ENCODE results near the gene CPNE4.

CPNE4 gene

DNA sequence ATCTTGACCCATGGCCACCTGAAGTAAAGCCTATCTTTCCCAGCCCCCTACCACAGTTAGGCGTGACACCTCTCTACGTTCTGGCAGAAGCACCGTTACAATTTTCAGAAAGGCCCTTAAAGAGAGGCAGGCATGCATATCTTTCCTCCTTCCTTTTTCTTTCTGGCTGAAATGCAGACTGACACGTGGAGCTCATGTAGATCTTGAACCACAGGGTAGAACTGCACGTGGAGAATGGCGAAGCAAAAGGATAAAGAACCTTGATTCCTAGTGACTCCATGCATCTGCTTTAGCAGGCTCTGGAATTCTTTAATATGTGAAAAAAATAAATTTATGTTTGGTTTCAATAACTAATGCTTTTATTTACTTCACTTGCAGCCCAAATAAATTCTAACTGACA is 166.6 kb downstream of the CPNE4 start:
- no peak for DNase-seq

DNA sequence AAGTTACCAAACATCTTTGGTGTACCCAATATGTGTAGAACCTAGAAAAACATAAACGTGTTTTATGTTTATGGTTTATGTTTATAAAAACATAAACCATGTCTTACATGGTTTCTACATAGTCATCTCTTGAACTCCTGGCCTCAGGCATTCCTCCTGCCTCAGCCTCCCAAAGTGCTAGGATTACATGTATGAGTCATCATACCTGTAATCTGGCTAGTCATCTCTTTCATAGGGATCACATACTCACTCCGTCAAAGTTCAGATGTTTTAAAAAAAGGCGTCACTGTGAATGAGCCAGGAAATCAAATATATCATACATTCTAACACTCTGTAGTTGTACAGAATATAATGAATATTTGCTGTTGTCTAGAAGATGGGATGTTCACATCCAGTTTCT is 178.6 kb downstream of the CPNE4 start:
- DNase-seq = no peak

DNA sequence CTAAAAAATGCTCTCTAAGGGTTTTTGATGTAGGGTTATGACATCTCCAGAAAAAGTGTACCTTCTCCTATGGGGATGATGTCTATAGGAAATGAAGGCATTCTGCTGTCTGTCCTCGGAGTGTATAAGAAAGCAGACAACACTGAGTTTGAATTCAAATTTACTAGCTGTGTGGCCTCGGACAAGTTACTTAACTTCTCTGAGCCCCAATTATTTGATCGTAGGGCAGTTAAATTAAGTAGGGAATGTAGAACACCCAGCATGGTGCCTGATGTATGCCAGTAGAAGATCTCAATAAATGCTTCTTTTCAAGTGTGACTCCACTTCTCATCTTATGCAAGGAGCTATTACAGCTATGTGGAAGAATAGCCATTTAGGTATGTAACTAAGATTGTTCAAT is 184.6 kb downstream of the CPNE4 start:
- no peak for DNase-seq

DNA sequence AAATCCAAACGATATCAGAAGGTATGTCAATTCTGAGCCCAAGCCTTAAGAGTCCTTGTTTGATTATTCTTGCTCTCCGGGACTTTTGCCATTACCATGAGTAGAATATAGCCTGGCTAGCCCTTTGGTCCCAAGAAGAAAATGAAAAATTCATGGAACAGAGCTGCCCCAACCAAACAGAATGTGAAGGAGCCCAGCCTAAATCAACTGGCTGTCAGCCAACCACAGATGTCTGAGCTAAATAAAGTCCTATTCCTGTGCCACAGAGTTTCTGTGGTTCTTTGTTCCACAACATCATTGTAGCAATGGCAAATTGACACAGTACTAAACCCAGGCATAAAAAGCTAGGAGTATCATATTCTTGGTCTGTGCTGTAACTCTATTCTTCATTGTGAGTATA is 185.2 kb downstream of the CPNE4 start:
- no peak for DNase-seq

DNA sequence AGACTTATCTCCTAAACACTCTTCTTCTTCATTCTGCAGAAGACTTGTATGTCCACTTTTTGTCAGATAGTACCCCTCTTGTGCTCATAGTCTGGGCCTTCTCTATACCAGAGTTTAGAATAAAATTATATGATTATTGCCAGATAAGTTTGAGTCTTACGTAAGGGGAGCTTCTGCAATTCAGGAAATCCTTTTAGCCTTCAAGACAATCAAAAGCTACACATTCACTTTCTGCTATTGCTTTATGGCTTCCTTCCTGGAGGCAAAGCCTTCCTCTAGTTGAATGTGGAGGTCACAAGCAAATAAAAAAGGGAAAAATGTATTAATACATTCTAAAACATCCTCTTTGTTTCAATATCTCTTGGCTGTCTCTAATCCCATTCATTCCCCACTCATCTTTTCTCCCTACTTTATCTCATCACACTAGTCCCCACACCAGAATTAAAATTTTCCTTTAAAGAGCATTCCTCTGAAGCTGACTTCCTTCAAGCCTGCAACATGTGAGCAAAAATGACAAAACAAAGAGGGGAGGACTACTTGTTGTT is 186.8 kb downstream of the CPNE4 start:
- no peak for DNase-seq

DNA sequence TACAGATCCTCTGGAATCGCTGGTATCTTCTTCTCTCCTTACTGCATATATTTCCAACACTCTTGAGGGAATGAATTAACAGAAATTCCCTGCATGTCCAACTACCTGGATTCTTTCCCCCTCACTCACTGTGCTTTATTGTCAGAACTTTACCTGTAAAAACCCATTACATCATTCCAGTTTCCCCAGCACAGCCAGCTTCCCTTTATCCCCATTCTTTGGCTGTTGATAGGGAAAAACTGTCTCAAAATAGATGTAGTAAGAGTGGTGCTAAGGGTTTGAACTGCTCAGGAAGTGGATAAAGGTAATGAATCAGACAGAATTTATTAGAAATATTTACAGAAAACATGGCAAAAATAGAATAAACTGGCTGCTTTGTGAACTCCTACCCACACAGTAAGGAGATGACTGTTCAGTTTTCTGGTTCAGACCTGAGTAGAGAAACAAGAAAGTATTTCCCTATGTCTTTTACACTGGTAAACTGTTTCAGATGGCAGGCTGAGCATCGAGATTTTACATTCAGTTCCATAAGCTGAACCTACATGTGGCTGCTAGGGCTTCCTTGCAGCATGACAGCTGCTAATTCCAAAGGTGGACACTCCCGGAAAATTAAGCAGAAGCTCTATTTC is 188.4 kb downstream of the CPNE4 start:
- no peak for DNase-seq

DNA sequence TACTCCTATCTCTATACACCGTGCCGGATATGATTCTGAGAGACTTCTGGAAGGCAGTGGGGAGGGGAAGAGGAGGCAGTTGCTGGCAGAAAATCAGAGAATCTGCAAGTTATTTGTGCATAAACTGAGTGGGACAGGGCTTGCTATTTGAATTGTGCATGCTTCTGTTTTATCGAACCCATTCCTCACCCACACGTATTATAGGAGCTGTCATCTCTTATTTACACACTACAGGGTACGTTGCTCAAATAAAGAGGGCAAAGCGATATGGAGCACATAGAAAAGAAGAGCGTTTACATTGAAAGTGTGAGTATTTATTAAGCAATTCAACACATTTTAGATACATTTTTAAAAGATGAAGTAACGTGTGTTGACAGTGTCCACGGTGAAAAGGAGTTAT is 191.6 kb downstream of the CPNE4 start:
- DNase-seq = no peak

DNA sequence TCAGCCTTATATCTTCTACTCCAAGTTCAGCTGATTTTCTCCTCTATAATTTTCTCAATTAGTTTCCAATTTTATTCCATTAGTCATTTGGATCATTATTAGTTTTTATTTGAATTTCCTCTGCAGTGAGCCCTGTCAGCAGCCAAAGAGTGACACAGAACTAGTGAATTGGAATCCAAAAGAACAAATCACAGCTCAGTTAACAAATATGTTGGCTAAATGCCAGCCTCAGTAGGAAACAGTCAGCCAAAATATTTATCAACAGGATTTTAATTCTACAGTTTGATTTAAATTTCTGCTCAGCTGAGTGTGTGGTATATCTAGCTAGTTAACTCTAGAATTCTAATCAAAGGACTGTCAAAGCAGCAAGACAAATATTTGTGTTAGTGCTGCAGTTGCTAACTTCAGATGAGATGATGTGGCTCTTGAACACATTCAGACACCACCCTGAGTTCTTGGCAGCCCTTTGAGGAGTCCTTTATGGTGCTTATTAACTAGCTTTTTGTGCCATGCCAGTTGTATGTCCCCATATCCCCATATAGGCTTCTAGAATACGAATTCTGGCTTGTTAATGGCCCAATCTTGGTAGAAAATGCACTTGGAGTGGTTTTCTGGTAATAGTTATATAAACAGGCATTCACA is 194.5 kb downstream of the CPNE4 start:
- no peak for DNase-seq

DNA sequence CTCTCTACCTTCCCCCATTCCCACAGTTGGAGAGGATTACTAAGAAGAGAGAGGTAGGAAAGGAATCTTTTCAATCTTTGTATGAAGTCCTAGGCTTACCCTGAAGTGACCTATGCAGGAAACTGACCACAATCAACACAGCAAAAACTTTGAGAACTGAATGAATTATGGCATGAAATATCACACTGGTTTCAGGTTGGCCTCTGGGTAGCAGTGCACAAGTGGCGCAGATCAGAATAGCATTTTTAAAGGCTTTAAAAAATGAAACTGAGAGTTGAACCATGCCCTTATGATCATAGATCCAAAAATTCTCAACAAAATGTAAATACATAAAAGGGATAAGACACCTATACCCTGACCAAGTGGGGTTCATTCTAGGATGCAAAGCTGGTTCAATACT is 198.9 kb downstream of the CPNE4 start:
- DNase-seq = no peak

DNA sequence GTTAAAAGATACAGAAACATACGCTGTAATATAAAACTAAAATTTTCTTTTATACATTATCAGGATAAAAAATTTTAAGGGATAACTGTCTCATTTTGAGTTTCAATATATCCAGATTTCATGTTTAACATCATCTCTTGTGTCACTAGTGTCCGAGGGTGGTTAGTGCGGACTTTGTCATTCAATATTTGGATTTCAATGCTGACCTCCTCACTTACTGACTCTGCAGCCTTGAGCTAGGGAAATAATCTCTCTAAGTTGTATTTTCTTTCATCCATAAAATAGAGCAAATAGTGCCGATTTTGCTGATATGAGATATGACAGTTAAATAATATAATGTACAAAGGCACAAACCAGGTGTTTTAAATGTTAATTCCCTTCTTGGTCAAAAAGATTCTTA is 203.2 kb downstream of the CPNE4 start:
- DNase-seq = no peak

DNA sequence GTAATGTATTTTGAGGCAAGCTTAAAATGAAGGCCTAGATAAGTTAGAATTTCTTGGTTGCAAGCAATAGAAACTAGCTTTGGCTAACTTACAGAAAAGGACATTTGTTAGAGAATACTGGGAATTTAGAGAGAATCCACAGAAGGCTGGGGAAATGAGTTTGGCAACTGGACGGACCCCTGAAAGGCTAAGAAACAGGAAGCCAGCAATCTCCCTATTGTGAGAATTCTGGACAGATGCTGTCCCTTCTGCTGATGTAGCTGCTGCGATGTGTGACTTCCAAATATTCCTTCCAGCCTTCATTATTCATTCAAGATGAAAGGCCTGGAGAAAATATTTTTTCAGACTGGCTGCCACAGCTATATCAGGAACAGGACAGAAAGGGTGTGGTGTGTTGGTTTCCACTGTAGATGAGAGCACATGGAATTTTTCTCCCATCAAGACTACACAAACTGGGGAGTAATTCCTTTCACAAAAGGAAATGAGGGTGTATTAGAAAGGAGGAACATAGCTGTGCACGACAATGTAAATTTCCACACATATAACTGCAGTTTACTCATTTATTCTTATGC is 213.5 kb downstream of the CPNE4 start:
- DNase-seq = no peak

DNA sequence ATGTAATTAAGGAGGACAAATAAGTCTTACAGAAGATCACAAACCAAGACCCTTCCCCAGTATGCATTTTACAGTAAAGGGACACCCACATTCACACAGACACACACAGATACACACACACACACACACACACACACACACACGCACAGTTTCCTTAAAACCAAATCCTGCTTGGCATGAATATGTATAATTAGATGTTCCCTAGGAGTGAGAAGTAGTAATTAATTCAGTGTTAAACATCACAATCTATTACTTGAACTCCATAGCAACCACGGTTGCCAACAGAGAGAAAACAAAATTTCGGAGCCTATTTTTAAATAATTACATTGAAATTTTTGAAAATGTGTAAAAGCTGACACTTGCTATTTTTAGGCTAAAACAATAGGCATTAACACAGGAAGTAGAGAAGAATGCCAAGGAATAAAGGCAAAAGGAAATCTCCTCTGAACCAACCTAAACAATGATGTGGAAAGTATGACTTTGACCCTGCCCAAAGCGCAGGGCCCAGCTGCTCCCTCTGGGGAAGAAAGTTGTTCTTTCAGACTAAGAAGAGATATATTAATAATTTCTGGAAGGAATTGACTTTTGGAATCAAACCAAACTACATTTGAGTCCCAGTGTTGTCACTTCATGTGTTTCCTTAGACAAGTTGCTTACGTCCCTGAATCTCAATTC is 215.3 kb downstream of the CPNE4 start:
- DNase-seq = no peak

DNA sequence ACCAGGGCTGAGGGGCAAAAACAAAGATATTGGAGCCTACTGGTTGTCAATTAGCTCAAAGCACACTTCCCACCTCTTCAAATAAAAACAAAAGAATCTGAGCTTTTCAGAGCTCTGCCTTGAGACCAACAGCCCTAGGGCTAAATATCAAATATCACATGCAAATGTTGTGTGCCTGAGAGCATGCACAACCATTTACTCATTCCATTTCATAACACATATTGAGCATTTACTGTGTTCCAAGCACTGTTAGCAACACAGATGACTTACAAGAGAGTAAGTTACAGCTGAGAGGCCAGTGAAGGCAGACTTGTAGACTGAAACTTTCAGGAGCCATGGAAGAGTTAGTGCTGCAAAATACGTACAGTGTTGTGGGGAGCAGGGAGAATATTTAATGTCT is 222.4 kb downstream of the CPNE4 start:
- DNase-seq = no peak

DNA sequence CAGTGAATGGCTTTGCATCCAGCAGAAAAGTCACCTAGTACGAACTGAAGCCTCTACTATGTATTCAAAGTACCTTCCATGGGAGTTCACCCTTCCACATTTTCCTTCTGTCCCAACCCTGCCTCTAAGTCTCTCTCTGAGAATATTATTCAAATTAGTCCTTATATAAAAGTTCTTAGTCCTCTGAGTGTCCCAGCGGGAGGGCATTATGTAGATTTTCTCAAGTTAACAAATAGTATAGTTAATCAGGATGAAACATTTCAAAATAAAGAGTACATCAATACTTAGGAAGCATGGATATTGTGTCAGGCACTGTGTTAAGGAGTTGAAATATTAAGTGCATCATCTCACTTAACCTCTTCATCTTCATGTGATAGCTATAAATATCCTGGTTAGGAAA is 223.3 kb downstream of the CPNE4 start:
- DNase-seq = no peak

DNA sequence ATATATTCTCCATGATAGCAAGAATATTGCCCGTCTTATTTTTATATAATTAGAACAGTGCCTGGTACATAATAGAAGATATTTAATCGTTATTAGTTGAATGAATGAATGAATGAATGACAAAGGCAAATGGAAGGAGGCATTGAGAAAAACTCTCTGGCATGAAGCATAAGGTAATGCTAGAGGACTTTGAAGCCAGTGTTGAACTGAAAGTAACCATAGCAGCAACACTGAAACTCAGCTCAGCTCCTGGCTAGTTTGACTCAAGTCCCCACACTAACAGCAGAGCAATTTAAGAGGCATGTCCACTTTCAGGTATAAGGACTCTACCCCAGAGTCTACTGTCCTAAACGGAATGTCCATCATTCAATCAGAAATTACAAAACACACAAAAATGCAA is 227.0 kb downstream of the CPNE4 start:
- DNase-seq = no peak

DNA sequence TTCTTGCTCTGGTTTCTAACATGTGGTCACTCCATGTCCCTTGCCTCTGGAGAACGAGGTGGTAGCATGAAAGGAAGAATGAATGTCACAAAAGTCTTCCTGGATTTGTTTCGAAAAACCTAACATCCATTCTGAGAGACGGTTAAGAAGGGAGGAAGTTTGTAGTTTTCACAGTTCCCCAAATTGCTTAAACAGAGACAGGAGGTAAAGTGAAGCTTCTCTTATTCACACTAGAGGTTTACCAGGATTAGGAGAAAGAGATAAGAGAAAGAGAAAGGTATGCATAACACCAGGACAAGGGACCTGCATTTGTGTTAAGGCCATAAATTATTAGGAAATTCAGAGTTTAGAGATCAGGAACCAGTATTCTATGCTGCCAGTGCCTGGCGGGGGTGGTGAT is 228.1 kb downstream of the CPNE4 start:
- DNase-seq = no peak

DNA sequence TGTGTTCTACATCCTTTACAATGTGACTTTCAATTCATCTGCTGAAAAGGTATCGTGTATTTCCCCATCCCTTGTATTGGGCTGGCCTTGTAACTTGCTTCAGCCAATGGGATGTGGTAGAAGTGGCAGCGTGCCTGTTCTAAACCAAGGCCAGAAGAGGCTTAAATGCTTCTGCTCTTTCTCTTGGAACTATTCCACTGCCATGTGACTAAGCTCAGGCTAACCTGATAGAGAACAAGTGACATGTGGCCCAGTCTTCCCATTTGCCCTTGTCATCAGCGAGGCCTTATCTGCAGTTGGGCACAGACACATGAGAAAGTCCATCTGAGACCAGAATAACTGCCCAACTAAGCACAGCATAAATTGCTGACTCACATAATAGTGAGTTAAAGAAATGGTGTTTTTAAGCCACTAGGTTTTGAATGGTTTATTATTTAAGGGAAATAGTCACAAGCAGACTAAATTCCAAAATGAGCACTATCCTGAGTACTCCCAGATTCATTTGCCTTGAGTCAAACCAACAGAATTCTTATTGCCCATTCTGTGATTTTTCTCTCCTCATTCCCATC is 230.2 kb downstream of the CPNE4 start:
- DNase-seq = no peak

DNA sequence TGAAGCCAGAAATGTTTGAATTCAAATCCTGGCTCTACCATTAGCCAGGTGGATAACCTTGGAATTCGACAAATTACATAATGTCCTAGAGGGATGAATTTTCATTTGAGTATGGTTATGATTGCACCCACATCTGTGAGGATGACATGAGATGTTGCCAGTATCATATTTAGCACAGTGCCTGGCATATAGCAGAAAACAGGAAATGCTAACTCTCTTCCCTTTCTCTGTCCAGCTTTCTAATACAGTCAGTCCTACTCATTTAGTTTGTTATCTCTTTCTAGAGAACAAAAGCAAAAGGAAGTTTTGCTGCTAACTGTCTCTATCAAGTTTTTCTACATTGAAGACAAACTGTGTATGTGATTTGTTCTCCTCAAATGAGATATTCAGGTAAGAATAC is 231.7 kb downstream of the CPNE4 start:
- no peak for DNase-seq

DNA sequence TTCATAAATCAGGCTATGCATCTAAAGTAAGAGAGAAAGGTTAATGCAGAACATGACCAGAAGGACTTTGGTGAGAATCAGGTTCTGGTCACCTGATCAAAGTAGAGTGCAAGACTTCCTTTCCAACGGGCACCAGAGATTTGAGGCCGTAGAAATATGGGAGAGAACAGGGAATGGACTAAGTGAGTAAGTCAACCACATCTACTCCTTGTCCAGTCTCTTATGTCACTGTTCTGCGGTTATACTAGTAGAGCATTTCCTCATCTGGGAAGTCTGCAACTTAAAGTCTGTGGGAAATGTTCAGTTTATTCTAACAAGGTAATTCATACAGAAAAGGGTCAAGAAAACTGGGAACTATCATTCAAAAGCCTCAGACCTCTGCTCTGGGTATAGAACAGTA is 232.8 kb downstream of the CPNE4 start:
- no peak for DNase-seq

DNA sequence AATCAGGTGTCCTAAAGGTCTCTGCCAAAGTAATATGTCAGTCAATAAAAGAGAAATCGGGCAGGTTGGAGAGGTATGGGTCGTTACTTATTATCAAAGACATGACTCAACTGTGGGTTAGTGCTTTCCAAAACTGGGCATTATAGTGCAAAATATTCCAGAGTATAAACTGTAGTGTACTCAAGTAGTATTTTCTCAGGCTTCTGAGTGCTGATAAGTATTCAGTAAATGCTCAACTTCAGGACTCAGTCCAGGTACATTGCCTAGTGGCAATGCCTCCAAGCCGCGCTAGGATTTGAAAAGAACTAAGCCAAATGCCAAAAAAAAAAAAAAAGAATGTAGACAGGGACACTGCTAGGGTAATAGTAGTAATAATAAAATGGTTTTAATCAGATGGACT is 233.2 kb downstream of the CPNE4 start:
- no peak for DNase-seq

DNA sequence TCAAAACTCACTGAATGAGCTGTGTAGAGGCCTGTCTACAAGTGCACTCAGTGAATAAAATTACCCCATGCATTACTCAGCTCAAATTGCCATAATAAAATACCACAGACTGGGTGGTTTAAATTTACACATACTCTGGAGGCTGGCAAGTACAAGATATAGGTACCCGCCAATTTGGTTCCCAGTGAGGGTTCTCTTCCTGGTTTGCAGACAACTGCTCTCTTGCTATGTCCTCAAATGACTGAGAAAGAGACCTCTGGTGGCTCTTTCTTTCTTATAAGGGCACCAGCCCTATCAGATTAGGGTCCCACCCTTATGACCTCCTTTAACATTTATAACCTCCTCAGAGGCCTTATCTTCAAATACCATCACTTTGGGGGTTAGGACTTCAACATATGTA is 237.0 kb downstream of the CPNE4 start:
- DNase-seq = no peak

DNA sequence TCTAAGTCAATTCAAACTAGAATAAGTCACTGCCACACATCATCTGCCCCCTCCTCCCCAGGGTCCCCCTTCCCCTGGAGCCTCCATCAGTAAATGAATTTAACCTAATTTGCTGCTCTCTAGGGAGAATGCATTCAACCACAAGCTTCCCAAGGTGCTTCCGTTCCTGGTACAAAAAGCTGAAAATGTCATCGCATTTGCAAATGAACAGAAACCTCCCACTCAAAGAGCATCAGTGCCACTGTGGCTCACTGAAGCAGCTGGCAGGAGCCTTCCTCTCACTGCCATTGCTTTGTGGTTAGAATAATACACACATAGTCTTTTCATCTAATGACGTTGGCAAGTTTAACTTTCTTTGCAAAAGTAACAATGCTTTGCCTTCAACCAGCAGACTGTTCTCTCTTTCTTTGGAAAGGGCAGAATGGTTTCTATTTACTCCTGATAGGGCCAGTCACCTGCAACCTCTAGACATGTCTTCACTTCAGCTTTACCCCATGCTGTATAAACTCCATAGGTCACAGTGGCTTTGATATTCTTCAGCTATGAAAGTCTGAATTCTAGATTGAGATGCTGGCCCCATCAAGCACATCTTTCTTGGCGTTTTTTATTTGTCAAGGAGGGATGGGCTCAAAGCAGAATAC is 238.1 kb downstream of the CPNE4 start:
- no peak for DNase-seq

DNA sequence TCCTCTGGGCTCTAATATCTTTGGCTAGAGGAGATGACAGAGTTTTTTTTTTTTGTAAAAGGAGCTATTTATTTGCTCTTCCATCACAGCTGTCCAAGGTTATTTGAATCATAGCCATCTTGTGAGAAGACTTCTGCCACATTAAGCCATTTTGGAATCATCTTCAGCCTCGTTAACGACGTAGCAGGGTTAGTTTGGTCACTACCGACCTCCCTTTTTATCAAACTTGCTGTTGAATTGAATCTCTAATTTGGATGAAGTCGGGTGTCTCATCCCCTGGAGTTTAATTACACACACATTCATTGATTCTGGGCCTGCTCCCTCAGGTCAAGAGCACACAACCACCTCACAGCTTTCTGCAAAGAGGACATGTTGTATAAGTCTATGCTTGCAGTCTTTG is 238.7 kb downstream of the CPNE4 start:
- DNase-seq = no peak

Data from T-helper 9 cell (primary cell).